Midbrain (tissue), 1 donor: ENCODE data around the gene TRAPPC1.
A peak's percentile ranks its signal among the peaks of the same experiment; 100 is the strongest.

Experiments
- DNase-seq: peaks from one replicate; lab custom pipeline; 2025; lab: John Stamatoyannopoulos, UW

TRAPPC1 gene

GRCh38 chr17:7897090-7897489 is 34.7 kb downstream of the TRAPPC1 start:
- DNase-seq: no peak

- DNase-seq: no peak
These were observed 36.9 kb downstream of the TRAPPC1 start for GRCh38 chr17:7894866-7895265.

GRCh38 chr17:7894226-7894625 is 37.5 kb downstream of the TRAPPC1 start:
- DNase-seq: no peak

GRCh38 chr17:7893187-7893880 is 38.4 kb downstream of the TRAPPC1 start:
- DNase-seq: no peak

- peak; percentile 95 for DNase-seq
These were observed 42.4 kb downstream of the TRAPPC1 start for GRCh38 chr17:7889166-7889955.

GRCh38 chr17:7888184-7888920 is 43.4 kb downstream of the TRAPPC1 start, which contains the start of gene CHD3:
Gene CHD3, plus strand, starts transcription at chr17:7888789. Its CDS starts 212 bp downstream, at chr17:7889001.
- no peak for DNase-seq

- peak; percentile 86 for DNase-seq
These were observed 44.1 kb downstream of the TRAPPC1 start for GRCh38 chr17:7887482-7888183.

- DNase-seq: no peak
These were observed 44.7 kb downstream of the TRAPPC1 start for GRCh38 chr17:7887038-7887481.

GRCh38 chr17:7886227-7887037 is 45.3 kb downstream of the TRAPPC1 start:
- no peak for DNase-seq

GRCh38 chr17:7885367-7886226 is 46.1 kb downstream of the TRAPPC1 start:
- DNase-seq: no peak

GRCh38 chr17:7884581-7885366 is 47.0 kb downstream of the TRAPPC1 start:
- no peak for DNase-seq

- DNase-seq: no peak
These were observed 47.9 kb downstream of the TRAPPC1 start for GRCh38 chr17:7883781-7884386.

- no peak for DNase-seq
These were observed 49.1 kb downstream of the TRAPPC1 start for GRCh38 chr17:7882629-7883028.

- DNase-seq: no peak
These were observed 49.7 kb downstream of the TRAPPC1 start for GRCh38 chr17:7882068-7882467.

- no peak for DNase-seq
These were observed 50.3 kb downstream of the TRAPPC1 start for GRCh38 chr17:7881276-7882054.
